Middle frontal gyrus (tissue), 1 donor: ENCODE results near the gene GEMIN8.
A peak's percentile ranks its signal among the peaks of the same experiment; 100 is the strongest.

Source experiments
- DNase-seq: peaks from one replicate; pipeline ENCODE4 v3.0.0-alpha.2; 2015; ENCODE audit warnings: low spot score; ENCODE audit errors: extremely low spot score

Gene GEMIN8, protein sequence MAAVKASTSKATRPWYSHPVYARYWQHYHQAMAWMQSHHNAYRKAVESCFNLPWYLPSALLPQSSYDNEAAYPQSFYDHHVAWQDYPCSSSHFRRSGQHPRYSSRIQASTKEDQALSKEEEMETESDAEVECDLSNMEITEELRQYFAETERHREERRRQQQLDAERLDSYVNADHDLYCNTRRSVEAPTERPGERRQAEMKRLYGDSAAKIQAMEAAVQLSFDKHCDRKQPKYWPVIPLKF

DNA sequence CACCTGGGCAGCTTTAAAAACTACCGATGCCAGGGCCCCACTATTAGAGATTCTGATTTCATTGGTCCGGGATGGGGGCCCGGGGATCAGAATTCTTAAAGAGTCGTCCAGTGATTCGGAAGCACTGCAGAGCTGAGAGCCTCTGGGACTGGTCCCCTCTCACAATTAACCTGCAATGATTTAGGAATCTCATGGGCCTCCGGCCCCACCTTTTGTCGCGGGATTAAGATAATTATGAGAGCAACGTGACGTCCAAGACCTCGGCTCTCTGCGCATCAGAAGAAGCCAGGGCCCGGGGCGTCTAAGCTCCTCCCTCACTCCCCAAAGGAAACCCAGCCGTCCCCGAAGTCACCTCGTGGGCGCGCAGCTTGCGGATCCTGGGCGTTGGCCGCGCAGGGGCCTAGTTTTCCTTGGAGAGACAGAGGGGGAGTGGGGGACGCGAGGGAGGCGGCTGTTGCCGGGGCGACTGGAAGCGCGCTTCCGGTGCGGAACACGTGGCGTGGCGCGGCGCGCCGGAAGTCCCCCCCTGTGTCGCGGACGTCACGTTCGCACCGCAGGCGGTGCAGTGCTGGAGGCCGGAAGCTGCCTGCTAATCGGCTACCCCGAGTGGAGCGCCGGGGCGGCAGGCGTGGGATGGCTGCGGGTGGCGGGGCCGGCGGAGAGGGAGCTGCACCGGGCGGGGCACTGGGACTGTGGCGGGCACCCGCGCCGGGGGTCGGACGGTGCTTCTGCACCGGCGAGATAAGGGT lies at the start of gene GEMIN8:
GEMIN8 (minus strand) TSS at position 468 of the 749 bp plus-strand sequence. CDS start 8,414 bp downstream, outside the sequence.
- peak; percentile 42 for DNase-seq

DNA sequence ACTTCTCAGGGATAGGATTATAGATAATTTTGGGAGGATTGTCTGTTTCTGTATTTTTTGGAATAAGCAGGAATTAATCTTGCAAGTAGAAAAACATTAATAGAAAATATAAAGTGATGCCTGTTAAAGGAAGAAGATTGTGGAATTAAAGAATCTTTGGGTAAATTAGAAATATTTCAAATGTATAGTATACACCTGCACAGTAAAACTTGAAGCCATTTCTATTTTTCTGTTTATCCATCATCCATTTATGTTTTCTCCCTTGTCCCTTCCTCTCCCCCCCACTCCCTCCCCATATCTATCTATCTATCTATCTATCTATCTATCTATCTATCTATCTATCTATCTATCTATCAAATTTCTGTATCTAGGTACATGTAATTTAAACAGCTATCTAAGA lies 46.9 kb upstream of the GEMIN8 start:
- no peak for DNase-seq

DNA sequence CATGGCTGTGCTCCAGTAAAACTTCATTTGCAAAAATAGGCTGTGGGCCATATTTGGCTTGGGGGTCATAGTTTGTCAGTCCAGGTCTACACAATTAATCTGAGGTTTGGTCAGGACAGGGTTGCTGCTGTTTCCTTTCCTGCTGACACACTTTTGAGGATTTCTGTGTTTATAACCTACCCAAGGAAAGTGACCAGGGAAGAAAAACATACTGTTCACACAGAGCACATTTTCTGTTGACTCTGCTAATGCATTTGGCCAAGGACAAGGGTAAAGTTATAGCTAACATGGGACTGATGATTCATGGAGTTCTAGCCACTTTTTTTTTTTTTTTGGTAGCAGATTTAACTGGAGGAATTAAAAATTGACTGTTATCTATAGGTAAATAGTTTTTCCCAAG lies 43.9 kb upstream of the GEMIN8 start:
- DNase-seq: no peak

DNA sequence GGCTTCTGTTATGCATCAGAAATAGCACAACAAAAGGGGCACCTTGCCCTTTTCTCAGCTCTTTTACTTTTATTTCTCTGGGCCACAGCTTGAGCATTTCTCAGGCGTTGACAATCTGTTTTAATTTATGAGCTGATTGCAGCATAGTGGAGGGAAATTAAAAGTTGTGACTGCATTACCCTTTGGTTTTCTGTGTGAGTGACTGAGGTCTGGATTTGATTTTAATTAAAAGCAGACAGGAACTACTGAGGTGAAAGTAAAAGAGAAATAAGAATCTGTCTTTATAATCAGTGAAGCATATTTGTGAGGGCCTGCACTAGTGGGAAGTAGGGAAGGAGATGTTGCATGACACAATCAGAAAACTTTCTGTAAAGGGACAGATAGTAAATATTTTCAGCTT lies 43.4 kb upstream of the GEMIN8 start:
- no peak for DNase-seq

DNA sequence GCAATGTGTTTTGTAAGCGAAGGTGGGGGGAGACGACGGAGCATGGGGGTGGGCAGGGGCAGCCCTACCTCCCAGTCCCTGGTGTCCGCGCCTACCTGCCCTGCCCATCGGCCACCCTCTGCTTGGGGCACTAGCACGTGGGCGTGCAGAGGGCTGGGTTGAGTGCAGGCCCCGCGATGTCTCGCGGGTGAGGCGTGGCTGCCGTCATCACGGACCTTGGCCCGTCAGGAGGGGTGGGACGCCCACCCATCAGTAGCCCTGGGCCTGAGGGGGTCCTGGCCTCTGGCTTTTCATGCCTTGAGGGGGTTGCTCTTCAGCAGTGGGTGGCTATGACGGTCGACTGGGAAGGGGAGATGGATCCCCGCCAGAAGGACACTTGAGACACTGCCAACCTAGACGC lies 36.1 kb upstream of the GEMIN8 start:
- DNase-seq: no peak

DNA sequence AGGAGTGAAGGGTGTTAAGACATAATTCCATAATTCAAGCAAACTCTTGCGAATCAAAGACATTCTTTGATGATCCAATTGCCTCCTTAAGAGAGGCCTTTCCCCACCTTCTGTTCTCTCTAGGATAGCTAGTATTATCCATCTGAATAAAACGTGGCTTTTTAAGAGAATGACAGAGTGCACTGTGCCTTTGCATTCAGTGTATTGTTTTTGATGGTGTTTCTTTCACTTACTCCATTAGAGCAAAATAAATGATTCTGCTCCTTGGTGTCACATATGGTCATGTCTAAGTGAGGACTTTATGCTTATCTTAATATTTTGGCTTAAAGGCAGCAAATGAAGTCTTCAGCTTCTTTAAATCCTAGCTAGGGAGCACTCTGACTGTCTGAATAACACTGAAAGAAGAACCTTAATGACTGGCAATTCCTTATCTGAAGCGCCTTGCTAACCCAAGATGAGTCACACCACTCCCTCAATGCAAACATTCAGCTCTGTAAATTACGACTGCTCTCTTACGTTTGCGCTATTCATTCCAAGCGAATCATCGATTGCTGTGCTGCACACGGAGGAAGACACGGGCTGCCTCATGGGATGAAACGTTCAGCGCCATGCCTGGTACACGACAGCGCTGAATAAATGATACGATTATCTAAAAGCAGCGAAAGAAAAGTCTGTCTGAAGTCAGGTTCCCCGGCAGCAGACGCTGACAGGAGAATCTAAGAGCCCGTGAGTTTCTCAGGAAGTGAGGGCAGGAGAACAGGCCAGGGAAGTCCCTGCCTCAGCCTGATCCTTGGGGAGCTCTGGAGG lies 35.1 kb upstream of the GEMIN8 start:
- no peak for DNase-seq

DNA sequence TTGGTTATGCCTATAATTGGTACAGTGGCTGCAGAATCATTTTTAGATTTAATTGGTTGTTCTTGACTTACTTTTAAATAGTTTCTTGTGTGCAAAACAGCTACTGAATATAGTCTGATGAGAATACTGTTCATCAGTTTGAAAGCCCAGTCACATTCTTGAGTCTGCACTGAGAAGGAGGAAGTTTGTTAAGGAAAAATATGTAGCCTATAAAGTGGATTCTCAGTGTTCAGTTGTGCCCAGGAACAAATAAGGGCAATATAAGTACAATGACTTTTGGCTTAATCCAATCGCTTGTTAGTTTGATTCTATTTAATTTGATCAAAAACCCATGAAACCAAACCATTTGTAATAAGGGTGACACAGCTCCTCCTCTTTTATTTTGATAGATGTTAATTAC lies 32.8 kb upstream of the GEMIN8 start:
- no peak for DNase-seq

DNA sequence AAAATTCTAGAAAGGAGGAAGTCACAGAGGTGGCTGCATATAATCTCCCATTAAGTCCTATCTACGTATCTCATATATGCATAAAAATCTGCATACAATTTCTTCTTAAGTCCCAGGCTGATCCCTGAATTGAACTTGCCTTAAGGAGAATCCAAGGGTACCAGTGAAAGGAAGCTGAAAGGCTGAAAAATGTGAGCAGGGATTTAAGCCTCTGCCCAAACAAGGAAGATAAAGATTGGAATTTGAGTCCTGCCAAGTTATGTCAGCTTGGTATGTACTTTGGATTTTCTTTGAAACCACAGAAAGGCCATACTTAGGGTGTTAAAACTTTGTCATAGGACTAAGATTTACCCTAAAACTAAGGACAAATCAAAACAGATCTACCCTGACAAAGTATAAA lies 26.5 kb upstream of the GEMIN8 start:
- no peak for DNase-seq

DNA sequence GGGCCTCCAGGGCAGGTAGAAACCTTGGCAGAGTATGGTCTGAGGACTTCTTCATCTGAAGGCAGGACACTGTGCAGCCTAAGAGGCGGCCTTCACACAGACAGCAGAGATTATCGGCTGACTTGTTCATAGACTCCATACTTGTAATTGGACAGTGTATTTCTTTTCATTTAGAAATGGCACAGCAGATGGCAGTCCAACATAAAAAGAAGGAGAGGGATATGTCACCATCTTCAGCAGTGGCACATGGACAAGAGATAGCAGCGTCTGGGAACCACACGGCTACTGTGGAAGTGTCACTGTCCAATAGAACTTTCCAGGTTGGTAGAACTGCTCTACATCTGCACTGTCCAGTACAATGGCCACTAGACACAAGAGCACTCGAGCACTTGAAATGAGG lies 21.7 kb upstream of the GEMIN8 start:
- no peak for DNase-seq

DNA sequence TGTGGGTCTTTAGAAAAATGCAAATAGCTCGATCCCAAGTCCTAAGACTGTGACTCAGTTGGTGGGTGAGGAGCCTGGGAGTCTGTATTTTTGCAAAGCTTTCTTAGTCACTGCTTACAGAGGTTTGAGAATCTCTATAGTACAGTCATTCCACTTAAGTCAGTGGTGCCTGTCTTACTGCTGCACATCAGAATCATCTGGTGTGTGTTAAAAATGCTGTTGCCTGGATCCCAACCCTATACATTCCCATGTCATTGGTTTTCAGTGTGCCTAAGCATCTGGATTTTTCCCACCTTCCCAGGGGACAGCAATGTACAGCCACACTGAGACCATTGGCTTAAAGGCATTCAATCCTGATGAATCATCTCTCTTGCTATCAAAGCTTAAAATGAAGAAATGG lies 21.0 kb upstream of the GEMIN8 start:
- no peak for DNase-seq

DNA sequence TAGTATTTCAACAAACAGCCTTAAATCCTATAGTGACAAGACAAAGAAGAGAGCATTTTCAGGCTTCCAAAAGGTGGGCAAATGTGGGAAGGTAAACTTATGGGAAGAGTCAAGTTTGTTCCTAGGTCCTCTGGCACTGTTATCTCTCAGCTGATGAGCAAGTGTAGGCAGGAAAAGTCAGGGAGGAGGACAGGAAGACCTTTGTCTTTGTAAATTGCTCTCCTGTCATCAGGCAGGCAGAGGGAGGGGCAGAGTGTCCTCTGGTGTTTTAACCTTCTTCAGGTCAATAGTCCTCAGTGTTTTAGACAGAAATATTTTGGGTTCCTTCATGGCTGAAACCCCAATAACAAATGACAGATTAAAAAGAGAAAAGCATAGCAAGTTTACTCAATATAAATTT lies 13.5 kb upstream of the GEMIN8 start:
- no peak for DNase-seq

DNA sequence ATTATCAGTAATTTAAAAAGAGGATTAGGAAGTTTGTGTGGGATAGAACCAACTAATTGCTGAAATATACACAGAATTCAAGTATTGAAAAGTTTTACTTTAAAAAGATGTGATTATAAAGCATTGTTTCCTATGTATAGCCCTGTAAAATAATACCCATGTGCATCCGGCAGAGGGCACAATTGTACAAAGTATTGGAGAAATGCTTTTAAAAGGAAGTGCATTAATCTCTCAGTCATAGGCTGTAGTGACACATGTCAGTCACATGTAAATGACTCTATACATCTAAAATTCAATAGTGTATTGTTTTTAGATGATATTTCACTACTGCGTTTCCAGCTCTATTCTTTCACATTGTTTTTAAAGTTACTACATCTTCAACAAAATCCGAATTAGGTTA lies 9.7 kb upstream of the GEMIN8 start:
- no peak for DNase-seq

DNA sequence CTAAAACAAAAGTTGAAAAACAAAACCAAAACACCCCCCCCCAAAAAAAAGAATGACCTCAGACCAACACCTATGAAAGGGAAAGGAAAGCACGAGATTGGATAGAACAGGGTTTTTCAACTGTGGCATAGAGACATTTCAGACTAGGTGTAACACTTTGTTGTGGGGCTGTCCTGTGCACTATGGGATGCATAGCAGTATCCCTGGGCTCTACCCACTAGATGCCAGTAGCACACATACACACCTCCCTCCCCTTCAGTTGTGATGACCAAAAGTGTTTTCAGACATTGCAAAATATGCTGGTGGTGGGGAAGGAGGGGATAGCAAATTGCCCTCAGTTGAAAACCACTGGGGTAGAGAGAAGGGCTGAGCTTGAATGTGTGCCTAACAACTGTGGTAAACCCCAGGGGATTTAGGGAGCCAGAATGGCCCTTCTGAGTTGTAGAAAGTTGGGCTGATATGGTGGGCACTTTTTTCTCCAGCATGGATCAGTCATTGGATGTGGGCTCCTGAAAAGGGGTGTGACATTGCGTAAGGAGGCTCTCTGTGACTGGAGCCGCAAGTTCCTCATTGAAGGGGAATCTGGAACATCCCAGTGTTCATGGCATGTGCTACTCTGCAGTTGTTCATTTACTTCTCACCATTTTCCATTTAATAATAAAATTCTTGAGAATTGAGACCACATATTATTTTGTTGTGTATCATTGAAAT lies 8.8 kb upstream of the GEMIN8 start:
- no peak for DNase-seq

DNA sequence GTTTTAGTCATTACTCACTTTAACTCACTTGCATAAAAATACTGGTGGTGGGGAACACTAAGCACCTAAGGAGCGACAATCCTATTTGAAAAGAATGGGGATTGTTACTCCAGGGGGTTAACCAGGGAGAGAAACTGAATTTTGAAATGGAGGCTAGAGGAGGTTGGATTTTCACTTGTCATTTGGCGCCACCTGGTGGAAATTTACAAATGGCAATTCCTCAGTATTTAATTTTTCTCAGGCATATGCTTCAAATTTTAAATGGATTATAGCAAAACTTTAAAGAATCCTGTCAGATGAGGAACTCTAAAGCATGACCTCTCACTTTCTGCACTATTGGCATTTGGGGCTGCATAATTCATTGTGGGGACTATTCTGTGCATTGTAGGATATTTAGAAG lies 2.7 kb upstream of the GEMIN8 start:
- peak; percentile 47 for DNase-seq

DNA sequence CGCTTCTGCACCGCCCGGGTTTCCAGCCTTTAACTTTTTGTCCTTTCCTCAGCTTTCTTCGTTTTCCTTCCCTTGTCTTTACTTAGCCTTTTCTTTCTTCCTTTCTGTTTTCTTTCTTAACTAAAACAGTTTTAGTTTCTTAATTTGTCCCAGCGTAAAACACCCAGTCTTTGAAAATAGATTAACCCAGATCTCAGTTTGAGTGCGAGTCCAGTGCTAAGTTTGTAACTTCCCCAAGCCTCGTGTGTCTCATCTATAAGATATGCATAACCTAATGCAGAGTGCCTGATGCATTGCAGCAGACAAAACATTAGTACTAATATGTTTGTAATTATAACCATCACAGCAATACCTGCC lies 460 bp upstream of the GEMIN8 start:
- no peak for DNase-seq

DNA sequence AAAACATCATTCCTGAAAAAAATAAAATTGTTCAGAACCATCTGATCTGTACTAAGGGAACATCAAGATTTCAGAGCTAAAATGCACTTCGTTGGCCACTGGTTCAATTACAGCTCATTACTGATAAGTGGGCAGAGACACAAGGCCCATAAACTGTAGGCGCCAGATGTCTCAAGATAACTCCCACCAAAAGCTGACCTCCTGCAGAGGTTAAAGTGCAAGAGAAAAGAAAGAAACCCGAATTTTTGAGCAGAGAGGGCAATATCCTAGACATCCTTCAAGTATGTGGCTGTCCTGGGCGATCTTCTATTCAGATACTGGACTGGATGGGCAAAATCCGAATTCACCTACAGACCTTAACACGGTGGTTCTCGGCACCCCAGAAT lies 660 bp downstream of the GEMIN8 start:
- no peak for DNase-seq

DNA sequence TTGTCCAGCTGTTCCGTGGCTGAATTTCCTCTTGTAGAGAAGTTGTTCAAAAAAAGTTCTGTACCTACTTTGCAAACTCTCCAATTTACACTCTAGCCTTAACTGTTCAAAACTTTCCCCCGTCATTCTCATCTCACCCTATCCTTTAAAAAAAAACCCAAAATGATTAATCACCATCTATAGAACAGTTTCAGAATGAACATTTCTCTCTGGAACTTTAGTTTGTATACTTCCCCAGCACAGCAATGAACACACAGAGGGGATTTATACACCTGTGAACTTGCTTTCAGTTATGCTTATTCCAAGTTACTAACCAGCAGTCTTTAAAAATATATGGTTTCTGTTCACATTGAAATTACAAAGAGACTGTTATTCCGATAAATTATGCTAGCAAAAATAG lies 1.2 kb downstream of the GEMIN8 start:
- DNase-seq: no peak

DNA sequence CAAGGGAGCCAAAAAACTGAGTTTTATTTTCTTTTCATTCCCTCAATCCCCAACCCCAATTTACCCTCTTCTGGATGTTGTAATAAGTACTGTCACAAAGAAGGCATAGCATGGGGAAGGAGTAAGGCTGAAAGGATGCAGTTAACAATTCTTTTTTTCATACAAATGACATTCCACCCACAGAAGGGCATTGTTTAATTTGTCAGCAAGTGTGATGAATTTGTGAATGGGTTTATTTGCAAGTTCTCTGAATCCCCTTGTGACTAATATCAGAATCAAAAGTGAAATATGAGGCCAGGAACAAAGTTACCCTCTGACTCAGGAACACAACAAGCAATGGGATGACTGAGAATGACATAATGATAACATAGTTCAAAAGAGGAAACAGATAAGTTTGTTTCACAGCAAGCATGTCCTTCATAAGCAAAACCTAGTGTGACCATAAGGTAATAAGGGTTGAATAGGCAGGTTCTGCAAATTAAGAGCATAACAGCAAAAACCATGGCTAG lies 2.1 kb downstream of the GEMIN8 start:
- DNase-seq: no peak

DNA sequence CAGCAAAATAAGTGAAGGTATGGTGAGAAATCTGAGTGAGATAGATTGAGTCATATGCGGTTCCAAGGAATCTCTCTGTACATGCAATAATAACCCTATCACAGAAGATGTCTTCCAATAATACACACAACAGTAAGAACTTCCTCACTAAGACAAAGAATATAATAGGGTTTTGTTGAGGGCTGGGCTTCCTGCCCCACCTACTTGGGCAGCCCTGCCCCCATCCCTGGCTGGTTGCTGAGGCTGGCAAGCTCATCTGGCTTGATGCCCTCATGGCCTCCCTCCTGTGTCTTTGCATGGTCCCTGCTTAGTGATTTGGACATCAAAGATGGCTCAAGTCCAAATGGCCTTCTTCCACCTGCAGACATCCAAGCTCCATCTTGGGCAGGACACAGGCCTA lies 2.7 kb downstream of the GEMIN8 start:
- DNase-seq: peak; percentile 27

DNA sequence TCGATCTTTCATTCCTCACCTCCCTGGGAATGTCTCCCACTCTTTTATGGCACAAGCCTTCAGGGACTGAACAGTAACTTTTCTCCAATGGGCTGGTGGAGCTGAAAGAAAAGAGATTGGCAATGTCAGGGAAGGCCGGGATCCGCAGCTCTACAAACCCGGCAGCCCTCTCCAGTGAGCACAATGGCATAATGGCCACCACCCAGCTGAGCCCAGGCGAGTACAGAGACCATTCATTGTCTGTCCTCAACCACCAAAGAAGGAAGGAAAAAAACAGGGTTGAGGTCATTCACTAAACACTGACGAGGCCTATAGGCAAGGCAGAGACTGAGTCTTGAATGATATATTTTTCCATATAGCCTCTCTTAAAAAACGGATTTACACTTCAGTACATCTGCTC lies 3.6 kb downstream of the GEMIN8 start:
- no peak for DNase-seq

DNA sequence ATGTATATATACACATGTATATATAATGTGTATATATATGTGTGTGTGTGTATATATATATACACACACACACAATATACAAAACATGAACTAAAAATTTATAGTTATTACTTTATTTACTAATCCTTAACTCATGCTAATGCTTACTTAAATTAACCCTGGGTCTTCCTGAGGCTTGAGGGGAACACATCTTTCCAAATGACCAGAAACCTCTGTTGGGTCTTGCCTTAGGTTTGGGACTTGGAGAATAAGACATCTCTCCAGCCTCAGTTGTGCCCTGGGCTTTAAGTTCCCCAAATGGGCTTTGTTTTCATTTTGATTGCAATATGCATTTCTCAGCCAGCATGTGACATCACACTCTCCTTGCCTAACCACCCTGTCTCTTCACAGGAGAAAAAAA lies 7.7 kb downstream of the GEMIN8 start:
- no peak for DNase-seq

DNA sequence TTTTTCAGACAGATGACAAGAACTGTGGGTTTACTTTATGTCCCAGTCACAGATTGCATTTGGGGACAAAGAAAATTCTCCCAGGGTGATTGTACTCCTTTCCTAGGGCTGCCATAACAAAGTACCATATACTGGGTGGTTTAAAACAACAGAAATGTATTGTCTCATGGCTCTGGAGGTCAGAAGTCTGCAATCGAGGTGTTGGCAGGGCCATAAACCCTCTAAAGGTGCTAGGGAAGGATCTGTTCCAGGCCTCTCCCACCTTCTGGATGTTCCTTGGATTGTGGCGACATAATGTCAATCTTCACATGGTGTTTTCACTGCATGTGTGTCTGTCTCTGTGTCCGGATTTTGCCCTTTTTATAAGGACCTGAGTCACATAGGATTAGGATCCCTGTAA lies 12.3 kb downstream of the GEMIN8 start:
- no peak for DNase-seq
